Heart left ventricle (tissue), 13 donors: Measurements from ENCODE around the gene GTF2H4.

ENCODE experiments used
- POLR2A ChIP-seq, 2 donors: fragments of 450-650 bp; IDR thresholded peaks; one replicate each; pipeline ENCODE4 v1.6.1; 2017; ENCODE audit warnings: antibody characterized with exemption in 2 of 2, mild to moderate bottlenecking in 2 of 2, moderate library complexity in 2 of 2
- TF ChIP-seq, protein P1 (sequence below), 12 donors: fragments of 200-600 bp; sonication (generic) in 4 of 12; IDR thresholded peaks; one replicate each; pipeline versions ENCODE4 v1.5.0 to v1.8.0; 2018 to 2022; ENCODE audit warnings: antibody characterized with exemption in 12 of 12, mild to moderate bottlenecking in 5 of 12
- donor health status: ischemic (EF 13 %, LVEDD 7.1; RV severe dilation, severe dysfunction).
- donor health status: DM: no; HTN: yes; CAD: no.
- donor health status: DM: no; HTN: no; CAD: no.
- donor health status: ischemic (EF 25% LVEDD 6.9; RV normal size, moderate dysfunction).
- donor health status: ischemic (EF 25% LVEDD 5.7; RV mildly dilated, moderate dysfunction).
- donor health status: ischemic (EF 35%, LVEDD 5.7; RV mildly dilated, moderate dysfunction).
- donor health status: nonischemic (EF 11% LVEDD 7.7; RV severe dilation, severe dysfunction).
- donor health status: DM: yes; HTN: yes; CAD: no.
- donor health status: PGD.
- donor health status: ischemic (EF 29% LVEDD 5.4; RV normal size, mild dysfunction).
- donor health status: nonischemic (EF 23%, LVEDD 6.1; RV moderate dilation, normal function).

GRCh38 chr6:30885999-30886896 lies 21.8 kb upstream of the GTF2H4 start:
- TF ChIP-seq, protein P1, sequence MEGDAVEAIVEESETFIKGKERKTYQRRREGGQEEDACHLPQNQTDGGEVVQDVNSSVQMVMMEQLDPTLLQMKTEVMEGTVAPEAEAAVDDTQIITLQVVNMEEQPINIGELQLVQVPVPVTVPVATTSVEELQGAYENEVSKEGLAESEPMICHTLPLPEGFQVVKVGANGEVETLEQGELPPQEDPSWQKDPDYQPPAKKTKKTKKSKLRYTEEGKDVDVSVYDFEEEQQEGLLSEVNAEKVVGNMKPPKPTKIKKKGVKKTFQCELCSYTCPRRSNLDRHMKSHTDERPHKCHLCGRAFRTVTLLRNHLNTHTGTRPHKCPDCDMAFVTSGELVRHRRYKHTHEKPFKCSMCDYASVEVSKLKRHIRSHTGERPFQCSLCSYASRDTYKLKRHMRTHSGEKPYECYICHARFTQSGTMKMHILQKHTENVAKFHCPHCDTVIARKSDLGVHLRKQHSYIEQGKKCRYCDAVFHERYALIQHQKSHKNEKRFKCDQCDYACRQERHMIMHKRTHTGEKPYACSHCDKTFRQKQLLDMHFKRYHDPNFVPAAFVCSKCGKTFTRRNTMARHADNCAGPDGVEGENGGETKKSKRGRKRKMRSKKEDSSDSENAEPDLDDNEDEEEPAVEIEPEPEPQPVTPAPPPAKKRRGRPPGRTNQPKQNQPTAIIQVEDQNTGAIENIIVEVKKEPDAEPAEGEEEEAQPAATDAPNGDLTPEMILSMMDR (IDR thresholded peaks at IDR 0.05): no peak
- no peak for TF ChIP-seq POLR2A (IDR thresholded peaks at IDR 0.05)
